Measurements from ENCODE around the gene EBNA1BP2. TPM values are rescaled to one million over a fixed set of nuclear protein-coding genes. Genes with fewer than 3 reads are reported as not detected.

The EBNA1BP2 gene
- total RNA-seq, 1 experiment from 2014 or later, result 169 TPM

DNA sequence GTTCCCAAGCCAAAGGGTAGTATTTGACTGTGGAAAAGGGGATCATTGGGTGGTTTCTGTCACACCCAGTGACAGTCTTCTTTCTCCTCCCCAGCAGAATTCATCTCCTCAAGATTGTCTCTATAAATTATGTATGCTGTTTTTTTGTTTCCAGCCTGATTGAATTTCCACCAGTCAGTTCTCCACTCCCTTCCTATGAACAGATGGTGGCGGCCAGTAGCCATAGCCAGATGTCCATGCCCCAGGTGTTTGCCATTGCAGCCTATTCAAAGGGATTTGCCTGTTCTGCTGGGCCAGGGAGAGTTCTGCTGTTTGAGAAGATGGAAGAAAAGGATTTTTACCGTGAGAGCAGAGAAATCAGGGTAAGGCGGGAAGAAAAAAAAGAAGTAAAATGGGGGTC lies 12.9 kb upstream of the EBNA1BP2 start:
- POLR2A ChIA-PET (ENCODE audit: low non-redundant PET), result no interaction called here

DNA sequence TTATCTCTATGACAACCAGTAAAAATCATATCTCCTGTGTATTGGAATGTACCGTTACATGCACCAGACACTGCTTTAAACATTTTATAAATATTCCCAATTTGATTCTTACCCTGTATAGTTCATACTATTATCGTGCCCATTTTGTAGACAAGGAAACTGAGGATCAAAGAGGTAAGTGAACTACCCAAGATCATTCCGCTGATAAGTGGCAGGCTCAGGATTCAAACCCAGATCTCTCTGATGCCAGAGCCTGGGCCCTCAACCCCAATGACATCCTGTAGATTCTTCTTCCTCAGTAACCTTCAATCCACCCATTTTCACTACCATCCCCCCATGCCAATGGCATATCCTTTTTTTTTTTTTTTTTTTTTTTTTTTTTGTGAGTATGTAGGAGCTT lies 12.3 kb upstream of the EBNA1BP2 start:
- ChIA-PET CTCF (no interaction called here), POLR2A (ENCODE audit: low non-redundant PET) (no interaction called here)
- intact Hi-C loops (cut with micrococcal nuclease; ENCODE audit: unreplicated experiment), result no loop called here
- H3K27ac ChIP-seq (ENCODE audit: low read depth, low read length, poor library complexity, severe bottlenecking), result no peak overlapping the region
- H3K4me1 ChIP-seq (ENCODE audit: insufficient read depth, low read length, poor library complexity, severe bottlenecking), result no peaks in the 10 kb centered on the region
- no peak overlapping the region for H3K4me3 ChIP-seq (ENCODE audit: low read depth, low read length, poor library complexity, severe bottlenecking)
- no peaks in the 10 kb centered on the region for H3K36me3 ChIP-seq (ENCODE audit: insufficient read depth, low read length, poor library complexity, severe bottlenecking)
- no peaks in the 10 kb centered on the region for H3K27me3 ChIP-seq (replicated peaks; ENCODE audit: insufficient read depth, low read depth, low read length, poor library complexity)
- DNase-seq (ENCODE audit: low spot score), result no peak
- H3K9me3 ChIP-seq (ENCODE audit: low read depth, low read length, poor library complexity, severe bottlenecking), result no peaks in the 10 kb centered on the region
- BruUV-seq (replicated peaks), result no TSS peak
- TF ChIP-seq, protein P1, sequence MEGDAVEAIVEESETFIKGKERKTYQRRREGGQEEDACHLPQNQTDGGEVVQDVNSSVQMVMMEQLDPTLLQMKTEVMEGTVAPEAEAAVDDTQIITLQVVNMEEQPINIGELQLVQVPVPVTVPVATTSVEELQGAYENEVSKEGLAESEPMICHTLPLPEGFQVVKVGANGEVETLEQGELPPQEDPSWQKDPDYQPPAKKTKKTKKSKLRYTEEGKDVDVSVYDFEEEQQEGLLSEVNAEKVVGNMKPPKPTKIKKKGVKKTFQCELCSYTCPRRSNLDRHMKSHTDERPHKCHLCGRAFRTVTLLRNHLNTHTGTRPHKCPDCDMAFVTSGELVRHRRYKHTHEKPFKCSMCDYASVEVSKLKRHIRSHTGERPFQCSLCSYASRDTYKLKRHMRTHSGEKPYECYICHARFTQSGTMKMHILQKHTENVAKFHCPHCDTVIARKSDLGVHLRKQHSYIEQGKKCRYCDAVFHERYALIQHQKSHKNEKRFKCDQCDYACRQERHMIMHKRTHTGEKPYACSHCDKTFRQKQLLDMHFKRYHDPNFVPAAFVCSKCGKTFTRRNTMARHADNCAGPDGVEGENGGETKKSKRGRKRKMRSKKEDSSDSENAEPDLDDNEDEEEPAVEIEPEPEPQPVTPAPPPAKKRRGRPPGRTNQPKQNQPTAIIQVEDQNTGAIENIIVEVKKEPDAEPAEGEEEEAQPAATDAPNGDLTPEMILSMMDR (conservative IDR thresholded peaks at IDR 0.05; ENCODE audit: low read depth, low read length), result no peak
- TF ChIP-seq EZH2 (IDR thresholded peaks at IDR 0.05; ENCODE audit: borderline replicate concordance, low read depth, low read length, poor library complexity, severe bottlenecking), result no peak

More for the DNA sequence above, 12.9 kb upstream of the EBNA1BP2 start:
- no peak overlapping the region for H3K27ac ChIP-seq (ENCODE audit: low read depth, low read length, poor library complexity, severe bottlenecking)
- intact Hi-C loops (cut with micrococcal nuclease; ENCODE audit: unreplicated experiment), result no loop called here
- CTCF ChIA-PET, result no interaction called here
- H3K4me1 ChIP-seq (ENCODE audit: insufficient read depth, low read length, poor library complexity, severe bottlenecking), result no peaks in the 10 kb centered on the region
- BruUV-seq (replicated peaks), result no TSS peak
- TF ChIP-seq EZH2 (IDR thresholded peaks at IDR 0.05; ENCODE audit: borderline replicate concordance, low read depth, low read length, poor library complexity, severe bottlenecking), result no peak
- TF ChIP-seq, protein P1 (conservative IDR thresholded peaks at IDR 0.05; ENCODE audit: low read depth, low read length), result no peak
- H3K9me3 ChIP-seq (ENCODE audit: low read depth, low read length, poor library complexity, severe bottlenecking), result no peaks in the 10 kb centered on the region
- no peak for DNase-seq (ENCODE audit: low spot score)
- H3K36me3 ChIP-seq (ENCODE audit: insufficient read depth, low read length, poor library complexity, severe bottlenecking), result no peaks in the 10 kb centered on the region
- H3K4me3 ChIP-seq (ENCODE audit: low read depth, low read length, poor library complexity, severe bottlenecking), result no peak overlapping the region
- H3K27me3 ChIP-seq (replicated peaks; ENCODE audit: insufficient read depth, low read depth, low read length, poor library complexity), result no peaks in the 10 kb centered on the region

DNA sequence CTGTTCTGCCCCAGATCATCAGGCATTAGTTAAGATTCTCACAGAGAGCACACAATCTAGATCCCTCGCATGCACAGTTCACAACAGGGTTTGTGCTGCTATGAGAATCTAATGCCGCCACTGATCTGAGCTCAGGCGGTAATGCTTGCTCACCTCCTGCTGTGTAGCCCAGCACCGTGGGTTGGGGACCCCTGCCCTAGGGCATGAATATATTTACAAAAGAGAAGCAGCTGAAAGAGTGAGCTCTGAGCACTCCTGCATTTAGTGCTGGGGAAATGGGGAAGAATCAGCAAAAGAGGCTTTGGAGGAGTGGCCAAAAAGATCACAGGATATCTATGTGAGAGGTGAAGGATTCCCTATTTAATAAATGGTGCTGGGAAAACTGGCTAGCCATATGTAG lies 5.6 kb upstream of the EBNA1BP2 start:
- no peak overlapping the region for H3K4me3 ChIP-seq (ENCODE audit: low read depth, low read length, poor library complexity, severe bottlenecking)
- POLR2A ChIA-PET (ENCODE audit: low non-redundant PET), result no interaction called here
- TF ChIP-seq, protein P1 (conservative IDR thresholded peaks at IDR 0.05; ENCODE audit: low read depth, low read length), result no peak
- no peak for TF ChIP-seq EZH2 (IDR thresholded peaks at IDR 0.05; ENCODE audit: borderline replicate concordance, low read depth, low read length, poor library complexity, severe bottlenecking)
- H3K27me3 ChIP-seq (replicated peaks; ENCODE audit: insufficient read depth, low read depth, low read length, poor library complexity), result no peaks in the 10 kb centered on the region
- H3K36me3 ChIP-seq (ENCODE audit: insufficient read depth, low read length, poor library complexity, severe bottlenecking), result no peaks in the 10 kb centered on the region
- CTCF ChIA-PET, result no interaction called here
- no peaks in the 10 kb centered on the region for H3K9me3 ChIP-seq (ENCODE audit: low read depth, low read length, poor library complexity, severe bottlenecking)
- intact Hi-C loops (cut with micrococcal nuclease; ENCODE audit: unreplicated experiment), result no loop called here
- no peaks in the 10 kb centered on the region for H3K4me1 ChIP-seq (ENCODE audit: insufficient read depth, low read length, poor library complexity, severe bottlenecking)
- no TSS peak for BruUV-seq (replicated peaks)
- DNase-seq (ENCODE audit: low spot score), result no peak
- H3K27ac ChIP-seq (ENCODE audit: low read depth, low read length, poor library complexity, severe bottlenecking), result no peak overlapping the region

Measured in A673 (cell line).